ENCODE results near the gene HMCN1. TPM values are rescaled to one million over a fixed set of nuclear protein-coding genes. Genes with fewer than 3 reads are reported as not detected.

HMCN1 gene
- total and polyA plus RNA-seq, 11 donors = 2.1 to 14.1 (median 5.6) TPM

GRCh38 chr1:185719021-185719420 lies 15.2 kb upstream of the HMCN1 start:
- no peak overlapping the region for H3K27ac ChIP-seq
- TF ChIP-seq POLR2A (IDR thresholded peaks at IDR 0.05) (no peak), CTCF (IDR thresholded peaks at IDR 0.05) (peak in 5 of 12 donors; percentile 6 to 27 (median 12))
- WGBS, 4 donors = 7 to 18% (median 13%) methylated on average over 4 of the region's 4 CpGs
- no peaks in the 10 kb centered on the region for H3K27me3 ChIP-seq
- H3K36me3 ChIP-seq = no peaks in the 10 kb centered on the region
- H3K4me1 ChIP-seq = peaks cover 0 to 11% (median 0%) of the 10 kb centered on the region in 12 donors
- DNase-seq = peak in 2 of 5 donors; percentile 25 to 35
- intact Hi-C loops (cut with DNase I) = loop anchor here in 1 of 10 donors (5.0 kb wide), 1 partner anchor 493 kb away; no protein-coding TSS in a partner anchor
- ATAC-seq = peak in 3 of 4 donors; percentile 7 to 73 (median 66)
- H3K4me3 ChIP-seq = no peak overlapping the region
- H3K9me3 ChIP-seq = no peaks in the 10 kb centered on the region

- peaks cover 0 to 11% (median 0%) of the 10 kb centered on the region in 12 donors for H3K4me1 ChIP-seq
- no peaks in the 10 kb centered on the region for H3K27me3 ChIP-seq
- 8 to 16% (median 12%) methylated on average over 2 of the region's 2 CpGs for WGBS, 4 donors
- H3K36me3 ChIP-seq = no peaks in the 10 kb centered on the region
- intact Hi-C loops (cut with DNase I) = loop anchor here in 9 of 10 donors (1.0 to 5.0 kb wide), 3 partner anchors 492 to 493 kb away; no protein-coding TSS in a partner anchor
- peak overlapping the region in 2 of 12 donors; percentile 3 to 48 for H3K27ac ChIP-seq
- DNase-seq (peak in 1 of 5 donors; percentile 15), ATAC-seq (peak in 2 of 4 donors; percentile 62 to 69)
- H3K9me3 ChIP-seq = no peaks in the 10 kb centered on the region
- H3K4me3 ChIP-seq = no peak overlapping the region
- TF ChIP-seq POLR2A (IDR thresholded peaks at IDR 0.05) = no peak
- peak; percentile 33 to 77 (median 66) for TF ChIP-seq CTCF (IDR thresholded peaks at IDR 0.05)
Observed at GRCh38 chr1:185720633-185721272, 13.4 kb upstream of the HMCN1 start.

- no peaks in the 10 kb centered on the region for H3K9me3 ChIP-seq
- no peaks in the 10 kb centered on the region for H3K36me3 ChIP-seq
- no peak overlapping the region for H3K4me3 ChIP-seq
- no peak overlapping the region for H3K27ac ChIP-seq
- H3K4me1 ChIP-seq = peaks cover 0 to 11% (median 0%) of the 10 kb centered on the region in 12 donors
- no peaks in the 10 kb centered on the region for H3K27me3 ChIP-seq
- DNase-seq (no peak), ATAC-seq (no peak)
- intact Hi-C loops (cut with DNase I) = loop anchor here in 8 of 10 donors (2.0 to 5.0 kb wide), 2 partner anchors 491 kb away; no protein-coding TSS in a partner anchor
- TF ChIP-seq POLR2A (IDR thresholded peaks at IDR 0.05) (no peak), CTCF (IDR thresholded peaks at IDR 0.05) (no peak)
Observed at GRCh38 chr1:185721553-185721952, 12.6 kb upstream of the HMCN1 start.

GRCh38 chr1:185722098-185722497 lies 12.1 kb upstream of the HMCN1 start:
- ATAC-seq (no peak), DNase-seq (no peak)
- Histone ChIP-seq H3K4me1 (peaks cover 0 to 11% (median 0%) of the 10 kb centered on the region in 12 donors), H3K27me3 (no peaks in the 10 kb centered on the region), H3K9me3 (no peaks in the 10 kb centered on the region), H3K27ac (no peak overlapping the region), H3K4me3 (no peak overlapping the region), H3K36me3 (no peaks in the 10 kb centered on the region)
- 90 to 97% (median 92%) methylated on average over 2 of the region's 2 CpGs for WGBS, 4 donors
- intact Hi-C loops (cut with DNase I) = loop anchor here in 3 of 10 donors (5.0 kb wide), 1 partner anchor 490 kb away; no protein-coding TSS in a partner anchor
- TF ChIP-seq POLR2A (IDR thresholded peaks at IDR 0.05) = no peak
- TF ChIP-seq CTCF (IDR thresholded peaks at IDR 0.05) = no peak

Data from heart left ventricle (tissue), 16 donors.